SK-N-SH (cell line): ENCODE data around the gene WDR44. TPM values are rescaled to one million over a fixed set of nuclear protein-coding genes. Genes with fewer than 3 reads are reported as not detected.
A peak's percentile ranks its signal among the peaks of the same experiment; 100 is the strongest.

Source experiments
- CTCF ChIA-PET: fragments of 300-600, 350-600 bp; formaldehyde crosslinking; extraction: SDS; loops from one replicate; lab custom pipeline; 2021; lab: Yijun Ruan, JAX
- POLR2A ChIA-PET: fragments of 350-600 bp; sonication (Branson Sonifier 250); formaldehyde crosslinking; extraction: SDS; loops from one replicate; lab custom pipeline; 2020; ENCODE audit warnings: antibody characterized with exemption, inconsistent platforms; lab: Yijun Ruan, JAX
- DNase-seq: peaks from one replicate; pipeline ENCODE4 v3.0.0; 2012
- H2AFZ ChIP-seq: fragments of 200-600 bp; sonication (generic); 2 replicates; pipeline ENCODE4 v1.8.1; 2016; ENCODE audit warnings: antibody characterized with exemption, mild to moderate bottlenecking, low read depth
- H3F3A ChIP-seq: fragments of 200-600 bp; sonication (generic); replicated peaks from 2 replicates; pipeline ENCODE3; 2016; ENCODE audit warnings: antibody characterized with exemption, mild to moderate bottlenecking; ENCODE audit not compliant: insufficient read depth
- H3K27ac ChIP-seq, 2 experiments: fragments of 200-500 bp in 1 of 2; fragments of 200-600 bp in 1 of 2; sonication (Bioruptor generic) in 1 of 2; sonication (generic), shearing (Covaris generic) in 1 of 2; 2 replicates each; pipeline versions ENCODE4 v1.5.1 to v1.6.1; 2014 to 2016; ENCODE audit warnings: low read depth in 2 of 2, inconsistent platforms in 1 of 2, low read length in 1 of 2, mild to moderate bottlenecking in 1 of 2, mixed read lengths in 1 of 2
- H3K27me3 ChIP-seq: fragments of 200-600 bp; sonication (generic), shearing (Covaris generic); 2 replicates; pipeline ENCODE4 v1.6.1; 2016; ENCODE audit warnings: mixed run types; ENCODE audit not compliant: insufficient read depth
- H3K36me3 ChIP-seq, 2 experiments: fragments of 200-500 bp in 1 of 2; fragments of 200-600 bp in 1 of 2; sonication (Bioruptor generic) in 1 of 2; sonication (generic) in 1 of 2; replicated peaks in 1 of 2; 2 replicates each; pipeline versions ENCODE3 to v1.5.1; 2014 to 2016; ENCODE audit warnings: low read length in 1 of 2, mild to moderate bottlenecking in 1 of 2; ENCODE audit not compliant: insufficient read depth in 2 of 2, control insufficient read depth in 1 of 2
- H3K4me1 ChIP-seq, 2 experiments: fragments of 200-500 bp in 1 of 2; fragments of 200-600 bp in 1 of 2; sonication (Bioruptor generic) in 1 of 2; sonication (generic), shearing (Covaris generic) in 1 of 2; 2 replicates each; pipeline versions ENCODE4 v1.5.1 to v1.6.1; 2014 to 2016; ENCODE audit warnings: low read depth in 1 of 2, low read length in 1 of 2, mixed run types in 1 of 2; ENCODE audit not compliant: insufficient read depth in 2 of 2, control insufficient read depth in 1 of 2
- H3K4me2 ChIP-seq: fragments of 200-600 bp; sonication (generic), shearing (Covaris generic); 2 replicates; pipeline ENCODE4 v1.6.1; 2017; ENCODE audit warnings: mixed run types
- H3K4me3 ChIP-seq, 2 experiments: fragments of 200-500 bp in 1 of 2; fragments of 200-600 bp in 1 of 2; sonication (Bioruptor generic) in 1 of 2; sonication (generic), shearing (Covaris generic) in 1 of 2; 2 replicates each; pipeline versions ENCODE4 v1.5.1 to v1.8.1; 2014 to 2016; ENCODE audit warnings: low read depth in 2 of 2, inconsistent platforms in 1 of 2, low read length in 1 of 2, mild to moderate bottlenecking in 1 of 2, mixed read lengths in 1 of 2, moderate library complexity in 1 of 2
- H3K79me2 ChIP-seq: fragments of 200-600 bp; sonication (generic); 2 replicates; pipeline ENCODE4 v1.8.1; 2017; ENCODE audit warnings: mild to moderate bottlenecking; ENCODE audit not compliant: insufficient read depth
- H3K9ac ChIP-seq: fragments of 200-600 bp; sonication (generic); 2 replicates; pipeline ENCODE4 v1.6.1; 2017; ENCODE audit warnings: mixed run types
- H3K9me2 ChIP-seq: fragments of 200-600 bp; sonication (generic); 2 replicates; pipeline ENCODE4 v1.6.1; 2017; ENCODE audit warnings: mixed run types
- H3K9me3 ChIP-seq: fragments of 200-600 bp; sonication (generic); 2 replicates; pipeline ENCODE4 v1.6.1; 2017; ENCODE audit warnings: mixed run types, mild to moderate bottlenecking, moderate library complexity
- H4K20me1 ChIP-seq: fragments of 200-600 bp; sonication (generic); 2 replicates; pipeline ENCODE4 v1.6.1; 2017; ENCODE audit warnings: mild to moderate bottlenecking, mixed run types; ENCODE audit not compliant: insufficient read depth
- CHD2 ChIP-seq: fragments of 150-350 bp; IDR thresholded peaks from 2 replicates; pipeline ENCODE4 v1.6.1; 2018; ENCODE audit warnings: low read length; ENCODE audit not compliant: partially characterized antibody
- FOXJ3 ChIP-seq: sonication (generic); formaldehyde crosslinking; IDR thresholded peaks from 2 replicates; pipeline ENCODE4 v1.5.1; 2020; ENCODE audit warnings: mild to moderate bottlenecking, missing genetic modification reagents
- GATA2 ChIP-seq: sonication (generic); formaldehyde crosslinking; IDR thresholded peaks from 2 replicates; pipeline ENCODE4 v1.5.0; 2020; ENCODE audit warnings: mild to moderate bottlenecking, missing genetic modification reagents
- JUND ChIP-seq: IDR thresholded peaks from 2 replicates; pipeline ENCODE4 v1.4.0; 2012
- NFIC ChIP-seq: IDR thresholded peaks from 2 replicates; pipeline ENCODE4 v1.4.0; 2012; ENCODE audit warnings: borderline replicate concordance
- POLR2AphosphoS5 ChIP-seq: IDR thresholded peaks from 2 replicates; pipeline ENCODE4 v1.6.1; 2012; ENCODE audit warnings: low read depth, low read length
- RAD21 ChIP-seq: IDR thresholded peaks from 2 replicates; pipeline ENCODE4 v1.6.1; 2012; ENCODE audit warnings: mild to moderate bottlenecking, low read length
- RFX5 ChIP-seq: IDR thresholded peaks from 2 replicates; pipeline ENCODE4 v1.6.1; 2012; ENCODE audit warnings: mild to moderate bottlenecking, improper control_type of control experiment, low read length
- SIN3A ChIP-seq: IDR thresholded peaks from 2 replicates; pipeline ENCODE4 v1.6.1; 2012; ENCODE audit warnings: low read depth, mild to moderate bottlenecking, low read length, moderate library complexity, borderline replicate concordance
- TCF12 ChIP-seq: IDR thresholded peaks from 2 replicates; pipeline ENCODE4 v1.4.0; 2012
- WGBS: methylation state at CpG from one replicate; pipeline ENCODE4 v1.1.6; 2017; ENCODE audit warnings: low lambda C conversion rate; 5-methylcytosine and 5-hydroxymethylcytosine counted together
- polyA plus RNA-seq, 3 experiments: library from polyadenylated mRNA; depleted of rRNA; stranded (reverse); fragments of >200 nt; gene quantifications; 2 replicates each; pipeline ENCODE4 v1.2.3, GENCODE V29; 2012
- TF ChIP-seq, protein P1 (sequence below): fragments of 150-350 bp; IDR thresholded peaks from 2 replicates; pipeline ENCODE4 v1.6.1; 2017; ENCODE audit warnings: antibody characterized with exemption, low read length, low read depth, borderline replicate concordance
- TF ChIP-seq, protein P2 (sequence below): IDR thresholded peaks from 2 replicates; pipeline ENCODE4 v1.6.1; 2012; ENCODE audit warnings: mild to moderate bottlenecking, low read depth, low read length, moderate library complexity
- TF ChIP-seq, protein P3 (sequence below): fragments of 200-600 bp; sonication (generic); IDR thresholded peaks from 2 replicates; pipeline ENCODE4 v1.6.1; 2017; ENCODE audit warnings: antibody characterized with exemption, mild to moderate bottlenecking, moderate library complexity
- TF ChIP-seq, protein P4 (sequence below): IDR thresholded peaks from 2 replicates; pipeline ENCODE4; 2012
- TF ChIP-seq, protein P5 (sequence below): fragments of 150-350 bp; IDR thresholded peaks from 2 replicates; pipeline ENCODE4 v1.6.1; 2016; ENCODE audit warnings: mild to moderate bottlenecking, low read depth, low read length

The WDR44 gene
- polyA plus RNA-seq, 1 of the 3 experiments (the other 2 are of a cell fraction), result 5.3 TPM

DNA sequence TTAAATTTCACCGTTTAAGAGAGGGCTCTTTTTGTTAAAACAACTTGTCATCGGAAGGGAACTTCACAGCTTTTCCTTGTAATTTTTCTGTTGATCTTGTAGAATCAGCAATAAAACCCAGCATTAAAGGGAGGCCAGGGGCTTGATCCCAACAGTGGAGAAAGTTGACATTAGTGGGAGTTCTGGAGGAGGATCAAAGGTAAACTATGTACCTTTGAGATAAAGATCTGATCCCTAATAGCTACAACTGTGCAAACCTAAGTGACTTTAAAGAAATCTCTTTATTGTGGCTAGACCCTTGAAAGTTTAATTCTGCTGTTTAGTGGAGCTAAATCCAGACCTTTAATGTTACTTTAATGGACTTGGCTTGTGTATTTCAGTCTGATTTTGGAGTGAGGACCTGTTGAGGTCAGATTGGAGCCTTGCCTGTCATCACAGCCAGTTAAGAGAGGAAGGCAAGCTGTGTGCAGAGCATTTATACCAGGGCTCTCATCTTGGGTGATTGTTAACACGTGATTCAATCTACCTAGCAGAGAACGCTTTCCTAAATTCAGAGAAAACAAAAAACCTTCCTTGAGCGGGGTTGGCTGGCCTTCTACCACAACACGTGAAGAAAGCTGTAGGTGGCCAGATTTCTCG, 151.4 kb downstream of the WDR44 start:
- no peaks in the 10 kb centered on the region; the same call in 1 of the 2 replicates for H4K20me1 ChIP-seq
- H3K9me2 ChIP-seq, result no peaks in the 10 kb centered on the region
- ChIA-PET POLR2A (no interaction called here), CTCF (interaction anchor here (0.6 to 4.3 kb wide), 2 partner anchors 104 to 157 kb away, joined by 3 to 13 read pairs; no protein-coding TSS in a partner anchor)
- H3K4me3 ChIP-seq, result peak overlapping the region; percentile 59 to 76
- WGBS, result 46% methylated on average over 7 of the region's 7 CpGs
- H3K27me3 ChIP-seq, result peaks cover 6% of the 10 kb centered on the region; the same call in 1 of the 2 replicates
- no peaks in the 10 kb centered on the region for H3K9me3 ChIP-seq
- peak overlapping the region in 1 of 2 experiments; percentile 50; a peak in 1 of 4 replicates for H3K27ac ChIP-seq
- H2AFZ ChIP-seq, result 0 out of 2 replicates have a peak overlapping the region, but pooled peaks have one; percentile 73
- H3K4me2 ChIP-seq, result peak overlapping the region; percentile 79
- H3F3A ChIP-seq, result peaks cover 4% of the 10 kb centered on the region
- TF ChIP-seq, protein P1, sequence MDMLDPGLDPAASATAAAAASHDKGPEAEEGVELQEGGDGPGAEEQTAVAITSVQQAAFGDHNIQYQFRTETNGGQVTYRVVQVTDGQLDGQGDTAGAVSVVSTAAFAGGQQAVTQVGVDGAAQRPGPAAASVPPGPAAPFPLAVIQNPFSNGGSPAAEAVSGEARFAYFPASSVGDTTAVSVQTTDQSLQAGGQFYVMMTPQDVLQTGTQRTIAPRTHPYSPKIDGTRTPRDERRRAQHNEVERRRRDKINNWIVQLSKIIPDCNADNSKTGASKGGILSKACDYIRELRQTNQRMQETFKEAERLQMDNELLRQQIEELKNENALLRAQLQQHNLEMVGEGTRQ, result no peak
- TF ChIP-seq, protein P2, sequence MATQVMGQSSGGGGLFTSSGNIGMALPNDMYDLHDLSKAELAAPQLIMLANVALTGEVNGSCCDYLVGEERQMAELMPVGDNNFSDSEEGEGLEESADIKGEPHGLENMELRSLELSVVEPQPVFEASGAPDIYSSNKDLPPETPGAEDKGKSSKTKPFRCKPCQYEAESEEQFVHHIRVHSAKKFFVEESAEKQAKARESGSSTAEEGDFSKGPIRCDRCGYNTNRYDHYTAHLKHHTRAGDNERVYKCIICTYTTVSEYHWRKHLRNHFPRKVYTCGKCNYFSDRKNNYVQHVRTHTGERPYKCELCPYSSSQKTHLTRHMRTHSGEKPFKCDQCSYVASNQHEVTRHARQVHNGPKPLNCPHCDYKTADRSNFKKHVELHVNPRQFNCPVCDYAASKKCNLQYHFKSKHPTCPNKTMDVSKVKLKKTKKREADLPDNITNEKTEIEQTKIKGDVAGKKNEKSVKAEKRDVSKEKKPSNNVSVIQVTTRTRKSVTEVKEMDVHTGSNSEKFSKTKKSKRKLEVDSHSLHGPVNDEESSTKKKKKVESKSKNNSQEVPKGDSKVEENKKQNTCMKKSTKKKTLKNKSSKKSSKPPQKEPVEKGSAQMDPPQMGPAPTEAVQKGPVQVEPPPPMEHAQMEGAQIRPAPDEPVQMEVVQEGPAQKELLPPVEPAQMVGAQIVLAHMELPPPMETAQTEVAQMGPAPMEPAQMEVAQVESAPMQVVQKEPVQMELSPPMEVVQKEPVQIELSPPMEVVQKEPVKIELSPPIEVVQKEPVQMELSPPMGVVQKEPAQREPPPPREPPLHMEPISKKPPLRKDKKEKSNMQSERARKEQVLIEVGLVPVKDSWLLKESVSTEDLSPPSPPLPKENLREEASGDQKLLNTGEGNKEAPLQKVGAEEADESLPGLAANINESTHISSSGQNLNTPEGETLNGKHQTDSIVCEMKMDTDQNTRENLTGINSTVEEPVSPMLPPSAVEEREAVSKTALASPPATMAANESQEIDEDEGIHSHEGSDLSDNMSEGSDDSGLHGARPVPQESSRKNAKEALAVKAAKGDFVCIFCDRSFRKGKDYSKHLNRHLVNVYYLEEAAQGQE, result no peak
- TF ChIP-seq SIN3A (no peak), CHD2 (no peak), FOXJ3 (CRISPR knock-in tag) (no peak), RAD21 (no peak), GATA2 (CRISPR knock-in tag) (no peak), TCF12 (no peak), JUND (no peak), POLR2AphosphoS5 (no peak), NFIC (no peak), RFX5 (no peak)
- TF ChIP-seq, protein P3, sequence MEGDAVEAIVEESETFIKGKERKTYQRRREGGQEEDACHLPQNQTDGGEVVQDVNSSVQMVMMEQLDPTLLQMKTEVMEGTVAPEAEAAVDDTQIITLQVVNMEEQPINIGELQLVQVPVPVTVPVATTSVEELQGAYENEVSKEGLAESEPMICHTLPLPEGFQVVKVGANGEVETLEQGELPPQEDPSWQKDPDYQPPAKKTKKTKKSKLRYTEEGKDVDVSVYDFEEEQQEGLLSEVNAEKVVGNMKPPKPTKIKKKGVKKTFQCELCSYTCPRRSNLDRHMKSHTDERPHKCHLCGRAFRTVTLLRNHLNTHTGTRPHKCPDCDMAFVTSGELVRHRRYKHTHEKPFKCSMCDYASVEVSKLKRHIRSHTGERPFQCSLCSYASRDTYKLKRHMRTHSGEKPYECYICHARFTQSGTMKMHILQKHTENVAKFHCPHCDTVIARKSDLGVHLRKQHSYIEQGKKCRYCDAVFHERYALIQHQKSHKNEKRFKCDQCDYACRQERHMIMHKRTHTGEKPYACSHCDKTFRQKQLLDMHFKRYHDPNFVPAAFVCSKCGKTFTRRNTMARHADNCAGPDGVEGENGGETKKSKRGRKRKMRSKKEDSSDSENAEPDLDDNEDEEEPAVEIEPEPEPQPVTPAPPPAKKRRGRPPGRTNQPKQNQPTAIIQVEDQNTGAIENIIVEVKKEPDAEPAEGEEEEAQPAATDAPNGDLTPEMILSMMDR, result no peak
- TF ChIP-seq, protein P4, sequence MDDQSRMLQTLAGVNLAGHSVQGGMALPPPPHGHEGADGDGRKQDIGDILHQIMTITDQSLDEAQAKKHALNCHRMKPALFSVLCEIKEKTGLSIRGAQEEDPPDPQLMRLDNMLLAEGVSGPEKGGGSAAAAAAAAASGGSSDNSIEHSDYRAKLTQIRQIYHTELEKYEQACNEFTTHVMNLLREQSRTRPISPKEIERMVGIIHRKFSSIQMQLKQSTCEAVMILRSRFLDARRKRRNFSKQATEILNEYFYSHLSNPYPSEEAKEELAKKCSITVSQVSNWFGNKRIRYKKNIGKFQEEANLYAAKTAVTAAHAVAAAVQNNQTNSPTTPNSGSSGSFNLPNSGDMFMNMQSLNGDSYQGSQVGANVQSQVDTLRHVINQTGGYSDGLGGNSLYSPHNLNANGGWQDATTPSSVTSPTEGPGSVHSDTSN, result no peak
- TF ChIP-seq, protein P5, sequence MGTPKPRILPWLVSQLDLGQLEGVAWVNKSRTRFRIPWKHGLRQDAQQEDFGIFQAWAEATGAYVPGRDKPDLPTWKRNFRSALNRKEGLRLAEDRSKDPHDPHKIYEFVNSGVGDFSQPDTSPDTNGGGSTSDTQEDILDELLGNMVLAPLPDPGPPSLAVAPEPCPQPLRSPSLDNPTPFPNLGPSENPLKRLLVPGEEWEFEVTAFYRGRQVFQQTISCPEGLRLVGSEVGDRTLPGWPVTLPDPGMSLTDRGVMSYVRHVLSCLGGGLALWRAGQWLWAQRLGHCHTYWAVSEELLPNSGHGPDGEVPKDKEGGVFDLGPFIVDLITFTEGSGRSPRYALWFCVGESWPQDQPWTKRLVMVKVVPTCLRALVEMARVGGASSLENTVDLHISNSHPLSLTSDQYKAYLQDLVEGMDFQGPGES, result no peak
- peaks cover 27% of the 10 kb centered on the region for H3K79me2 ChIP-seq
- H3K9ac ChIP-seq, result peak overlapping the region; percentile 64
- no peaks in the 10 kb centered on the region for H3K36me3 ChIP-seq
- peaks cover 0 to 4% of the 10 kb centered on the region in 2 experiments; a peak in 1 of 4 replicates for H3K4me1 ChIP-seq
- no peak for DNase-seq
